ENCODE results near the gene ZNF730. TPM values are rescaled to one million over a fixed set of nuclear protein-coding genes. Genes with fewer than 3 reads are reported as not detected.

The ZNF730 gene
- total RNA-seq (2014; rRNA removed; shearing (Covaris generic)) = 19.6 and 36.2 TPM in 2 replicates
- 27.9 and 30.6 TPM in 2 replicates for total RNA-seq (2022)
- Bru-seq, nascent RNA = percentile 86 among the genes with signal in this experiment
- BruChase-seq, experiment 1, labeled RNA remaining after a 6-hour chase = percentile 94 among the genes with signal in this experiment
- percentile 94 among the genes with signal in this experiment for BruChase-seq, experiment 2, labeled RNA remaining after a 2-hour chase
- long read RNA-seq, partial matches to known transcripts = 2 of 27 reads
- long read RNA-seq, other reads (novel, unspliced or antisense) = 24 of 27 reads

- ChIA-PET POLR2A (interaction anchor here (0.6 to 2.9 kb wide), 8 partner anchors 8 to 917 kb away, joined by 3 to 17 read pairs (median 3); no protein-coding TSS in a partner anchor), CTCF (ENCODE audit: unreplicated experiment) (interaction anchor here (0.6 to 1.0 kb wide), 3 partner anchors 8 to 182 kb away, joined by 3 read pairs; no protein-coding TSS in a partner anchor)
- intact Hi-C loops (cut with micrococcal nuclease; ENCODE audit: unreplicated experiment) = loop anchor here (2.0 to 10.0 kb wide), 2 partner anchors 42 to 138 kb away; partner anchors contain the start of gene ZNF724
These were observed at the start of gene ZNF730 for GRCh38 chr19:23116802-23117571. Gene ZNF730 (plus strand): TSS chr19:23117025. CDS start chr19:23117174, 149 bp downstream.

GRCh38 chr19:23070353-23071146 lies 46.3 kb upstream of the ZNF730 start:
- no peak overlapping the region for H3K4me2 ChIP-seq (ENCODE audit: low read length)
- TF ChIP-seq EZH2phosphoT487 (IDR thresholded peaks at IDR 0.05; ENCODE audit: borderline replicate concordance, low read depth, low read length) (no peak), CTCF (conservative IDR thresholded peaks at IDR 0.05; ENCODE audit: low read length) (peak; percentile 31; the same call in 1 of the 2 replicates)
- DNase-seq (ENCODE audit: low spot score) = no peak
- CTCF ChIA-PET (ENCODE audit: unreplicated experiment) = no interaction called here
- intact Hi-C loops (cut with micrococcal nuclease; ENCODE audit: unreplicated experiment) = loop anchor here (10.0 kb wide), 2 partner anchors 174 to 214 kb away; no protein-coding TSS in a partner anchor
- no peak overlapping the region for H2AFZ ChIP-seq (ENCODE audit: low read length)
- no peak overlapping the region for H3K4me3 ChIP-seq (ENCODE audit: low read depth, low read length, poor library complexity, severe bottlenecking)
- H3K9me2 ChIP-seq (ENCODE audit: insufficient read depth, low read length) = no peaks in the 10 kb centered on the region
- H3K36me3 ChIP-seq (ENCODE audit: insufficient read depth, low read length) = no peaks in the 10 kb centered on the region
- peaks cover 7% of the 10 kb centered on the region; the same call in 1 of the 2 replicates for H3K9me3 ChIP-seq (ENCODE audit: low read length)
- H3K79me2 ChIP-seq (ENCODE audit: insufficient read depth, low read depth, low read length) = peaks cover 6% of the 10 kb centered on the region
- H3K4me1 ChIP-seq (ENCODE audit: insufficient read depth, low read length, poor library complexity, severe bottlenecking) = peaks cover 4% of the 10 kb centered on the region
- no TSS peak for BruUV-seq (replicated peaks)
- POLR2A ChIA-PET = interaction anchor here (0.6 kb wide), 1 partner anchor 87 kb away, joined by 3 read pairs; no protein-coding TSS in a partner anchor
- no peak overlapping the region for H3K27ac ChIP-seq (ENCODE audit: low read depth, low read length, poor library complexity, severe bottlenecking)
- H4K20me1 ChIP-seq (ENCODE audit: insufficient read depth, low read length) = no peaks in the 10 kb centered on the region

More at GRCh38 chr19:23116802-23117571, at the start of gene ZNF730:
- peak within 1 kb of the TSS; percentile 81 for H3K27ac ChIP-seq (ENCODE audit: low read depth, low read length, poor library complexity, severe bottlenecking)
- peak within 1 kb of the TSS; percentile 93 for H3K4me3 ChIP-seq (ENCODE audit: low read depth, low read length, poor library complexity, severe bottlenecking)
- peaks cover 15% of the 10 kb centered on the region for H3K4me1 ChIP-seq (ENCODE audit: insufficient read depth, low read length, poor library complexity, severe bottlenecking)
- no peaks in the 10 kb centered on the region for H4K20me1 ChIP-seq (ENCODE audit: insufficient read depth, low read length)
- H3K9me3 ChIP-seq (ENCODE audit: low read length) = peaks cover 12% of the 10 kb centered on the region; the same call in 1 of the 2 replicates
- H2AFZ ChIP-seq (ENCODE audit: low read length) = peak within 1 kb of the TSS; percentile 77
- H3K36me3 ChIP-seq (ENCODE audit: insufficient read depth, low read length) = peaks cover 33% of the 10 kb centered on the region
- H3K9me2 ChIP-seq (ENCODE audit: insufficient read depth, low read length) = no peaks in the 10 kb centered on the region
- BruUV-seq (replicated peaks) = no TSS peak
- peak; percentile 88 for DNase-seq (ENCODE audit: low spot score)
- TF ChIP-seq EZH2phosphoT487 (IDR thresholded peaks at IDR 0.05; ENCODE audit: borderline replicate concordance, low read depth, low read length) (no peak), CTCF (conservative IDR thresholded peaks at IDR 0.05; ENCODE audit: low read length) (no peak)
- H3K4me2 ChIP-seq (ENCODE audit: low read length) = peak within 1 kb of the TSS; percentile 90
- H3K79me2 ChIP-seq (ENCODE audit: insufficient read depth, low read depth, low read length) = peaks cover 27% of the 10 kb centered on the region

Measured in OCI-LY7 (cell line).